ENCODE measurements around the gene SNX18.

DNA sequence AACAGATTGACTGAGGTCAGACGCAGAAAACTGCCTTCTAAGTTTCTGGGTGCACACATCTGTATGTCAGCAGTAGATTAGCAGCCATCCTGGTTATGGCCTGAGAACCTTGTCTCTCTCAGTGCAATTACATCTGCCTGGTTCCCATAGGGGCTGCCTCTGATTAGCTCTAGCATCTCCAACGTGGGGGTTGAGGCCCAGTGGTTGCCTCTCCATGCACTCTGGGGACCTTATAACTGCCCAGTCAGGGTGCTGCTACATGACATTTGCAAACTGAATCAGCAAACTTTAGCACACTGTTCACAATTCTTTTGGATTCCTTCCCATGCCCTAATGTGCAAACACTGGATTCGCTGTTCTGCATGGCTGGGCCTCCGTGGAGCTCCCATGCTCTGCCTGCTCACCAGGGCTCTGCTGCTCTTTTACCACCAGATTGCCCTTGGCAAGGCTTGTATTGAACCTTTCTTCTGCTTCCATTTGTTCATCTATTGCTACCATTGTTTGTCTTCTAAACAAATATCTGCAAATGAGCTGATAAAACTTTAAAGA lies 36.2 kb downstream of the SNX18 start:
- TF ChIP-seq CTCF (IDR thresholded peaks at IDR 0.05 in 8 of 11, conservative IDR thresholded peaks at IDR 0.05 in 3 of 11) = no peak
- no peak for TF ChIP-seq POLR2AphosphoS5 (IDR thresholded peaks at IDR 0.05)
- TF ChIP-seq POLR2A (IDR thresholded peaks at IDR 0.05) = no peak

Measured in spleen (tissue), 7 donors.